HEK293T (cell line): ENCODE data around the gene ZFP36.
"Not testable (repeated sequence)": the region's sequence is repeated elsewhere in the genome, so short reads cannot be mapped to it uniquely, and the experiment has no call there.

Experiments used
- CTCF ChIA-PET: fragments of 350-600 bp; formaldehyde crosslinking; extraction: SDS; loops from one replicate; lab custom pipeline; 2021; ENCODE audit warnings: antibody characterized with exemption, inconsistent platforms; lab: Yijun Ruan, JAX
- POLR2A ChIA-PET: fragments of 350-600 bp; formaldehyde crosslinking; extraction: SDS; loops from one replicate; lab custom pipeline; 2020; ENCODE audit warnings: antibody characterized with exemption, inconsistent platforms; lab: Yijun Ruan, JAX
- DNase-seq: peaks from one replicate; pipeline ENCODE4 v3.0.0; 2012; ENCODE audit warnings: mixed read lengths; ENCODE audit errors: extremely low spot score
- ARNT ChIP-seq: fragments of 450-650 bp; IDR thresholded peaks from 2 replicates; pipeline ENCODE4 v1.6.1; 2017; ENCODE audit warnings: mild to moderate bottlenecking
- BHLHE40 ChIP-seq: fragments of 450-650 bp; IDR thresholded peaks from 2 replicates; pipeline ENCODE4 v1.6.1; 2016; ENCODE audit warnings: mild to moderate bottlenecking, moderate library complexity, borderline replicate concordance
- CTBP1 ChIP-seq: fragments of 450-650 bp; IDR thresholded peaks from 2 replicates; pipeline ENCODE4 v1.6.1; 2016; ENCODE audit warnings: borderline replicate concordance
- ELF4 ChIP-seq: fragments of 450-650 bp; IDR thresholded peaks from 2 replicates; pipeline ENCODE4 v1.6.1; 2017; ENCODE audit warnings: antibody characterized with exemption
- FOXA1 ChIP-seq: fragments of 450-650 bp; IDR thresholded peaks from 2 replicates; pipeline ENCODE4 v1.6.1; 2016; ENCODE audit warnings: mild to moderate bottlenecking
- FOXK2 ChIP-seq: fragments of 450-650 bp; IDR thresholded peaks from 2 replicates; pipeline ENCODE4 v1.6.1; 2016; ENCODE audit warnings: mild to moderate bottlenecking
- FOXM1 ChIP-seq: fragments of 450-650 bp; IDR thresholded peaks from 2 replicates; pipeline ENCODE4 v1.6.1; 2017; ENCODE audit warnings: mild to moderate bottlenecking, borderline replicate concordance
- HDGF ChIP-seq: fragments of 450-650 bp; IDR thresholded peaks from 2 replicates; pipeline ENCODE4 v1.6.1; 2017; ENCODE audit warnings: antibody characterized with exemption, borderline replicate concordance
- L3MBTL2 ChIP-seq: fragments of 450-650 bp; conservative IDR thresholded peaks from 2 replicates; pipeline ENCODE4 v1.6.1; 2016; ENCODE audit warnings: mild to moderate bottlenecking
- LEF1 ChIP-seq: fragments of 450-650 bp; IDR thresholded peaks from 2 replicates; pipeline ENCODE4 v1.6.1; 2017; ENCODE audit warnings: mild to moderate bottlenecking, borderline replicate concordance
- NFRKB ChIP-seq: fragments of 450-650 bp; IDR thresholded peaks from 2 replicates; pipeline ENCODE4 v1.6.1; 2016; ENCODE audit warnings: mild to moderate bottlenecking, moderate library complexity
- PKNOX1 ChIP-seq: fragments of 450-650 bp; IDR thresholded peaks from 2 replicates; pipeline ENCODE4 v1.6.1; 2016
- SP1 ChIP-seq: fragments of 450-650 bp; IDR thresholded peaks from 2 replicates; pipeline ENCODE4 v1.6.1; 2017
- SUZ12 ChIP-seq: fragments of 450-650 bp; IDR thresholded peaks from 2 replicates; pipeline ENCODE4 v1.6.1; 2016; ENCODE audit warnings: mild to moderate bottlenecking
- TARDBP ChIP-seq: fragments of 450-650 bp; IDR thresholded peaks from 2 replicates; pipeline ENCODE4 v1.6.1; 2016
- ZNF384 ChIP-seq: fragments of 450-650 bp; IDR thresholded peaks from 2 replicates; pipeline ENCODE4 v1.6.1; 2016

The ZFP36 gene

GRCh38 chr19:39370735-39371134, 35.9 kb upstream of the ZFP36 start:
- CTCF ChIA-PET, result no interaction called here
- POLR2A ChIA-PET, result interaction anchor here (1.1 kb wide), 1 partner anchor 28 kb away, joined by 3 read pairs; no protein-coding TSS in a partner anchor
- DNase-seq, result no peak
- TF ChIP-seq LEF1 (no peak), FOXM1 (no peak), ARNT (no peak), HDGF (no peak), NFRKB (no peak), ELF4 (no peak), BHLHE40 (no peak)

GRCh38 chr19:39372047-39372802, 34.4 kb upstream of the ZFP36 start:
- ChIA-PET CTCF (no interaction called here), POLR2A (no interaction called here)
- no peak for TF ChIP-seq HDGF
- no peak for TF ChIP-seq ARNT
- no peak for DNase-seq

DNA sequence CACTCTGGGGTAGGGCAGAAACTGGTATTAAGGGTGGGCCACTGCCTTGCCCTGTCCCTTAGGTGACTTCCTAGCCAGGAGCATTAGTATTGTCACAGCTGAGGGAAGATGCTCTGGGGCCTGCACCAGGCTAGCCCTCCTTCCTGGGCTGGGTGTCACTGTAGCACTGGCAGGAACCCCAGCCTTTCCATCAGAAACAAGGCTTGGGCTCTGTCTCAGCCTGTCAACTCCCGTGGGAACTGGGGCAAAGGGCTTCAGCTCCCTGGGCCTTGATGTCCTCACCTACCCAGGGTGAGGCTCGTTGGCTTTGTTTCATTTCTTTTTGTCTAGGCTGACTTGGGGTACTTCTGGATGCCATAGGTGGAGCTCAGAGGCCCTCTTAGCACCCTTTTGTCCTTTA, 33.7 kb upstream of the ZFP36 start:
- CTCF ChIA-PET, result no interaction called here
- POLR2A ChIA-PET, result no interaction called here
- no peak for TF ChIP-seq LEF1
- no peak for TF ChIP-seq FOXA1
- TF ChIP-seq ARNT, result no peak
- no peak for TF ChIP-seq FOXM1
- no peak for TF ChIP-seq CTBP1
- no peak for TF ChIP-seq ELF4
- TF ChIP-seq SUZ12, result no peak
- no peak for TF ChIP-seq NFRKB
- no peak for TF ChIP-seq PKNOX1
- no peak for TF ChIP-seq L3MBTL2
- TF ChIP-seq BHLHE40, result no peak
- TF ChIP-seq HDGF, result no peak
- TF ChIP-seq TARDBP, result no peak
- no peak for TF ChIP-seq FOXK2

DNA sequence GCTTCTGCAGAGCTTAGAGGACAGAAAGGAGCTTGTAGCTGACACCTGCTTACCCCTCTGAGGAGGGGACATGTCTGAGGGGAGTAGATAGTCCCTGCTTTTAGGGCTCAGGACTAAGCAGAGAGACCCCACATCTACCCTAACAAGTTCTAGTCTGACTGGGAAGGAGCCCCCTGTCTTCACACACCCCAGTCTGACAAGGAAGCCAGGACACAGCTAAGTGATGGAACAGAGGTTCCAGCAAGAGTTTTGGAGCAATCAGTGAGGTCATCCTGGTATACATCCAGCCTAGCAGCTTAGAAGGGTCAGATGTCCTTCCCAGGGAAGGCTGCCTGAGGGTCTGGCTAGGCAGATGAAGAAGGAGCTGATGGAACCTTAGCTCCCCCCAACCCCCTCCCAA, 30.7 kb upstream of the ZFP36 start:
- ChIA-PET CTCF (no interaction called here), POLR2A (no interaction called here)
- no peak for TF ChIP-seq NFRKB
- TF ChIP-seq ARNT, result no peak
- TF ChIP-seq CTBP1, result no peak
- no peak for TF ChIP-seq FOXM1
- TF ChIP-seq TARDBP, result no peak
- TF ChIP-seq HDGF, result no peak
- TF ChIP-seq FOXA1, result no peak
- no peak for TF ChIP-seq FOXK2
- no peak for TF ChIP-seq ZNF384
- TF ChIP-seq ELF4, result no peak
- no peak for TF ChIP-seq L3MBTL2
- no peak for TF ChIP-seq SP1
- no peak for TF ChIP-seq SUZ12
- TF ChIP-seq LEF1, result no peak
- no peak for TF ChIP-seq PKNOX1
- no peak for TF ChIP-seq BHLHE40
- no peak for DNase-seq

More for the DNA sequence above, 33.7 kb upstream of the ZFP36 start:
- DNase-seq, result no peak

DNA sequence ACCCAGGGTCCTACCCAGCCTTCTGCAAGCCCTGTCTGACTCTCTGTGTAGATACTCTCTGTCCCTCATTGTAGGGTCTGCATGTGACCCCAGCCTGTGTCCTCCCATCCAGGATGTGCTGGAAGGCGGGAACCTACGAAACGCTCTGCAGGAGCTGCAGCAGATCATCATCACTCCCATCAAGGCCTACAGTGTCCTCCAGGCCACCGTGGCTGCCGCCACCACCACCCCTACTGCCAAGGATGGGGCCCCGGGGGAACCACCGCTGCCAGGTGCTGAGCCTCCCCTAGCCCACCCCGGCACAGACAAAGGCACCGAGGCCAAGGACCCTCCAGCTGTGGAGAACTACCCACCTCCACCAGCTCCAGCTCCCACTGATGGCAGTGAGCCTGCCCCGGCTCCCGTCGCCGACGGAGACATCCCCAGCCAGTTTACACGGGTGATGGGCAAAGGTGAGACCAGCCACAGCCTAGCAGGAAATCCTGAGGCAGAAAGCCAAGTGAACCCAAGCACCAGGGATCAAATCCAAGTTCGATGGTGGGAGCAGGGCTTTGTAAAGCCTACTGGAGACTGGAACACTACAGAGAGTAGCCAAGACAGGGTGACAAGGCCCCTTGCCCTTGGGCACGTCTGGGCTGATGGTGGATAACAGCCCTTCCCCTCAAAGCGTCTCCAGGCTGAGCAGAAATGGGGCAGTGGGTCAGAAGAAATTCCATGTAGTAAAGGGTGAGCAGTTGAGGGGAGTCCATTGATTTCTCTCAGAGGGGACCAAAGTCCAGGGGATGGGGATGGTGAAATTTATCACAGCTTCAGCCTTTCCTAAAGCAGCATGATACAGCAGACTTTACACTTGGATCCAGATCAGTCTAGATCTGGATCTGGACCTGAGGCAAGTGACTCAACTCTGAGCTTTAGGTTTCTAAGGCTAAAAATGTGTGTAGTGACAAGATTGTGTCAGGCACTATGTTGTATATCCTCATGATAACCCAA, 29.0 kb upstream of the ZFP36 start:
- ChIA-PET POLR2A (interaction anchor here (0.7 kb wide), 1 partner anchor 58 kb away, joined by 3 read pairs; the partner anchor contains the start of gene RPS16), CTCF (no interaction called here)
- TF ChIP-seq TARDBP (no peak), FOXM1 (no peak), FOXA1 (no peak), HDGF (no peak), BHLHE40 (no peak)
- DNase-seq, result no peak

DNA sequence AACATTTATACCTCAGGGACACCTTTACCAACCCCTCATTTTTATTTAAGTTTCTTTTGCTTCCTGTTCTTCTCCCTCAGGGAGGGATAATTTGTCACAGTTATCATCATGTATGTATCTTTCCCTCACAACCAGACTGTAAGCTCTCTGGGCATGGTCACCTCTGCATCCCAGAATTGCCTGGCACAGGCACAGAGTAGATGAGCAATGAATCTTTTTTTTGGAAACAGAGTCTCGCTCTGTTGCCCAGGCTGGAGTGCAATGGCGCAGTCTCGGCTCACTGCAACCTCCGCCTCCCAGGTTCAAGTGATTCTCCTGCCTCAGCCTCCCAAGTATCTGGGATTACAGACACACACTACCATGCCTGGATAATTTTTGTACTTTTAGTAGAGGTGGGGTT, 27.3 kb upstream of the ZFP36 start:
- POLR2A ChIA-PET, DNase-seq, CTCF ChIA-PET: not testable (repeated sequence)

DNA sequence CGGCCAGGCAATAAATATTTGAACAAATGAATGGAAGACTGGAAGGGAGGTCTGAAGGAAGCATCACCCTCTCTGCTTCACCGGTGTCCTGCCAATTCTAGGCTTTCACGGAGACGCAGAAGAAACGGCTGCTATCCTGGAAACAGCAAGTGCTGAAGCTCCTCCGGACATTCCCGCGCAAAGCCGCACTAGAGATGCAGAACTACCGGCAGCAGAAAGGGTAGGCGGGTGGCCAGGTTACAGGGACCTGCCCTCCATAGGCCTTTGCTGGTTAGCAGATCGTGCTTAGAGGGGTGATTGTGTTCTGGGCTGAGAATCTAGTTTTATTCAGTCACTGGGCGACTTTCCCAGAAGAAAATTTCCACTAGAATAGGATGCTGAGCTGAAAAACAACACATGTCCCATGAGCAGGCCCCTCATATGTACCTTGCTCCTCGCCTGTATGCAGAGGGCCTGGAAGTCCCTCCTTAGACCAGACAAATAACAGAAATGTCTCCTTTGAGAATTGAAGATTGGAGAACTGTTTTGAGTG, 26.7 kb upstream of the ZFP36 start:
- TF ChIP-seq ZNF384 (no peak), FOXK2 (no peak), FOXM1 (no peak), CTBP1 (no peak), SUZ12 (no peak), BHLHE40 (no peak), ARNT (no peak), TARDBP (no peak), L3MBTL2 (no peak), SP1 (no peak)
- DNase-seq, result no peak
- ChIA-PET CTCF (no interaction called here), POLR2A (no interaction called here)
